DMS79 treated with DMSO at 0.1 percent for 48 hours (cell line): Measurements from ENCODE around the gene GLI3.

Experiments
- DNase-seq: peaks from one replicate; lab custom pipeline; 2025; lab: John Stamatoyannopoulos, UW

GLI3 gene

DNA sequence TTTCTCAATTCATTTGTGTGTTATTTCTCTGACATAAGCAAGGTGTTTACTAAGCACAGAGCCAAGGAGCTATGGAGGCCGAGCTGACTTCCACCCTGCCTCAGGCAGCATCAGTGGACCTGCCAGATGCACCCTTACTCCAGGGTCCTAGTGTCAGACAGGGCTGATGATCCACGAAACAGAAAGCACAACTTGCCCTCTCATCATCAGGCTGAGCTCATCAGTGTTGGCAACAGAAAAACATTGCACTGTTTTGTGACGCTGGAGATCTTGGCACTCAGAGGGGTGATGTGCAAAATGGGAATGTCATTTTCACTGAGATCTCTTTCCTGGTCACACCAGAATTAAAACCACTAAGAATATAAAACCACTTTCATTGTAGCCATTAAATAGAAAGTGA, 201.8 kb downstream of the GLI3 start:
- no peak for DNase-seq

DNA sequence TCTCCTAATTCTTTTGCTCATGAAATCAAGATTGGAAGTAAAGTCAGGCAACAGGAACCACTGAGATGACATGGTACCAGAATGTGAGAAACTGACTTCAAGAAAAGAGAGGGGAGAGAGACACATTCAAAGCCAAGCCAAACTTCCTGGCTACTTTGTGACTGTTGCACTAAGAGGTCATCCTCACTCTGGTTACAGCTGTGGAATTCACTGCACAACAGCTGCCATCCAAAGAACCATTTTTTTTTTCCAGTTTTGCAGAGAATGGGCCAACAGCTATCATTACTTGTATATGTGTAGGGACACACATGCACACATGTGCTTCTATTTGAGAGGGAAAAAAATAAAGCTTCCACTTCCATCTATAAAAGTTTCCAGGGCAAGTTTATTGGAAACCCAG, 203.5 kb downstream of the GLI3 start:
- no peak for DNase-seq

- no peak for DNase-seq
Observed at GRCh38 chr7:42029405-42029804, 207.6 kb downstream of the GLI3 start.

DNA sequence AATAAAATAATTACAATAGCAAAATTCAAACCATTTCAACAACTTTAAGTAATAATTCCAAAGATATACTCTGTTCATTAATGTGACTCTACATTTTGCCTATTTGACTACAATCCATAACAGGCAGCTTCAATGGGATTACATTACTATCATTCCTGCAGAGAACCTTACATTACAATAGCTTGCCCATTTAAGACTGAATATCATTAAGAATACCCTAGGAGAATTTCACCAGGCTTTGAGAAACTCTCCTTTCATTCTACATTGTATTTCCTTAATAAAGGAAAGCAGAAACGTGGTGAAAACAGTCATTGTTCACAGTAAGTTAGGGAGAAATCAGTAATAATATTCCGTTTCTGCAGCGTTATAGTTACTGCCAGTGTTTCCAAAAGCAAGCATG, 209.5 kb downstream of the GLI3 start:
- no peak for DNase-seq

DNA sequence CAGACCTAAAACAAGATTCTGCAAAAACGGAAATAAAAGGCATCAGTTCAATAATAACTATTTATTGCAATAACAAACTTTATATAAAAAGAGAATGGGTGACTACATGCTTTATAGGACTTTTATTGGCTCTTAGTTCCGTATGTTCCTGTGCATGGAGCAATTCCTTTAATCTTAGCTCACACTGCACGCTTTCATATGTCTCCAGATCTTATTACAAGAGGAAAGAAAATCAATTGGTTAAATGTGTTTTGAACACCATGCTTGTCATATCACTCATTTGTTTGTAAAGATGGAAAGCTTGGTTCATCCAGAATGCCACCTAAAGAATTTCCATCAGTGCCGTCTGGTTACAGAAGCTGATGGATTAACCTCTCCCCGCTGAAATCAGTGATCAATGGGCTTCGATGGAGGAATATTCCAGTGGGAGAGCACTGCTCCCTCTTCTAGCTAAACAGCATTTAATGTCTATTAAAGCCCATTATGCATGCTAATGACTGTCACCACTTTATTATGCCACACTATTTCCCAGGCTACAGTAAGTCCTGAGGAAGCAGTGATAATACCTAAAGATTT, 210.3 kb downstream of the GLI3 start:
- DNase-seq, result no peak

GRCh38 chr7:42025635-42026375, 211.2 kb downstream of the GLI3 start:
- no peak for DNase-seq

GRCh38 chr7:42024537-42024936, 212.5 kb downstream of the GLI3 start:
- no peak for DNase-seq

- DNase-seq, result no peak
Observed at GRCh38 chr7:42023262-42023661, 213.7 kb downstream of the GLI3 start.

- DNase-seq, result no peak
Observed at GRCh38 chr7:42022791-42023190, 214.2 kb downstream of the GLI3 start.

DNA sequence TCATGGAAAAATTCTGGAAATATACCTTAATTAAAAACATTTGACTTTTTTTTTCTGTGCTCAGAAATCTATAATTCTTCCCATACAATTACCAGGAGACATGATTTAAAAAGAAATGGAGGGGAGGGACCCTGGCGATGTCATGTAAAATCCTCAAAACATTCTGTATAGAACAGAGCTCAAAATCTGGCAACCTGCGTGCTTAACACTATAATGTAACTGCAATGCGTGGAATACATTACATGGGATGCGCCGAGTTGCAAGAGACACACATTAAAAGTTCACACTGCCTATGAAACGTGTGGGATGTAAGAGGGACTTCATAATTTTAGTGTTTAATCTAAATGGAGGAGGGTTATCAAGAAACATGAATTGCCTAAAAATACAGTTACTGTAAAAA, 215.0 kb downstream of the GLI3 start:
- DNase-seq, result no peak

DNA sequence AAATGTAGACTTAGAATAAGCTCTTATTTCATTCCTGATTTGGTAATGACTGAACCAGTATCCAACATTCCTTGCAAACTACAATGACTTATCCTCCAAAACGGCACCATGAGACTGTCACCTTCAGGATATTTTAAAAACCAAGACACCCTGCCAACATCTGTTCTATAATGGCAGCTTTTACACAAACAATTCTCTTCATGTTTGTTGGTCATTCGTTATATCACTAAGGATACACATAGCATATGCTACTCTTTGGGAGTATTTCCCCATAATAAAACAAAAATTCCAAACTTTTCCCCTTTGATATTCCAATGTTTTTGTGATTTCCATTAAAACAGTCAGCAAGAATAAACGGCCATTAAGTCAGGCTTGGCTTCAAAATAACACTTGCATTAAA, 215.4 kb downstream of the GLI3 start:
- no peak for DNase-seq

GRCh38 chr7:42020061-42020460, 216.9 kb downstream of the GLI3 start:
- DNase-seq, result no peak

DNA sequence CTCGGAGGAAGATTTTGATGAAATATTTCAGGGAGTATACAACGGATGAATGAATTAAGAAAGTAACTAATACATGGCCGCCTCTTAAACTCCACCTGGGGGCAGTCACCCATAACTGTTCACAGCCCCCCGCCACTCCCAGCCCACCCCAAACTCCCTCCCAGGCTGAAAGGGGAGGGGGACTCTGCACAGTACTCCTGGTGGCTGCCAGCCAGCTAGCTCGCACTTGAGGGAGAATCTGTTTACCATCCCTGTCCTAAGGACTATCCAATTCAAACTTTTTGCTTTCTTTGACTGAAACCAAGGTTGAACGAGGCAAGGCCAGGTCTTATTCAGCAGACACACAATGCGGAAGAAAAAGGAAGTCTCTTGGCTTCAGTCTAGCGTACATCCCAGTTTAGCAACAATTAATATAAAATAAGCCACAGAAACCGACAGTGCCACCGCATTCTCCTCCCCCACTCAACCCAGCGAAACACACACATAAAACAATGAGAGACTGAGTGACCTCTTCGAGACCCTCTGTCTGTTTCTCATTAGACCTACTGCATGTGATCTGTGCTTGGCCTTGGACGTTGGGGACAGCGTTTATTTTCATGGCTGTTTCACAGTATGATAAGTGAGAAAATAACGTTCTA, 219.5 kb downstream of the GLI3 start:
- DNase-seq, result no peak

DNA sequence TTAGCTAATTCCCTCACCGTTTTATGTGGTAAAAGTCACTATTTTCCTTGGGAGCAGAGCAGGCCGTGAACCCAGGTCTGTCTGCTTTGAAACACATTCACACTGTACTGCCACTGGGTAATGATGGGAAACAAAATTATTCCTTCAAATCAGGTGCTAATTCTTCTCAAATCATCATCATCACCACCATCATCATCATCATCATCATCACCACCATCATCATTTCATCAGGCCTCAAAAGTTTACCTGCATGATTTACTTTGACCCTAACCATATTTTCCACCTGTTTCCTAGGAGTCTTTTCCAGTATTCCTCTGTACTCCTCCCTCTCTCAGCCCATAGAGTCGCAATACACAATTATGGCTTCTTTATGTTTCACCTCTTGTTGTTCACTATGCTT, 220.5 kb downstream of the GLI3 start:
- DNase-seq, result no peak

- DNase-seq, result no peak
Observed at GRCh38 chr7:42014625-42015618, 222.1 kb downstream of the GLI3 start.

DNA sequence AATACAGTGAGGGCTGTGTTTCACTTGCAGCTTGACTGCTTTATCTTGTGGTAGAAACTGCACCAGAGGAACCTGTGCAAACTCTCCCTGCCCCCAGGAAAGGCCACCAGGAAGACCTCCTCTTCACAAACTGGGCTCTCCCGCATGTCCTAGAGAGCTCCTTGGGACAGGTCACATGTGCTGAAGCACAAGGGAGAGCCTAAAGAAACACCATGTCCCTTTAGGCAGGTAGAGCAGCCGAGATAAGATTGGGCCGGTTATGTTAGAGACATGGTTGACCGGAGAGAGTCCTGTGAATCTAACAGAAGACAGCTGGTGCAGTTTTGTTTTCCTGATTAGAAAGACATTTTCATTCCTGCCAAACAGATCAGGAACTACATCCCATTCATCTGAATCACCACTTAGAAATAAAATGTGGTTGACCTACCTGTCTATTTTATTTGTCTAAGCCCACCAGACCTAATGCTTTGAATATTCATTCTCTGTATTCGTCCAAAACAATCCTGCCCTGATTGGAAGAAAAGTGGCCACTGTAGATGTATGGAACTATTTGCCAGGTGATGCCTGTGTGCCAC, 224.1 kb downstream of the GLI3 start:
- DNase-seq, result no peak

DNA sequence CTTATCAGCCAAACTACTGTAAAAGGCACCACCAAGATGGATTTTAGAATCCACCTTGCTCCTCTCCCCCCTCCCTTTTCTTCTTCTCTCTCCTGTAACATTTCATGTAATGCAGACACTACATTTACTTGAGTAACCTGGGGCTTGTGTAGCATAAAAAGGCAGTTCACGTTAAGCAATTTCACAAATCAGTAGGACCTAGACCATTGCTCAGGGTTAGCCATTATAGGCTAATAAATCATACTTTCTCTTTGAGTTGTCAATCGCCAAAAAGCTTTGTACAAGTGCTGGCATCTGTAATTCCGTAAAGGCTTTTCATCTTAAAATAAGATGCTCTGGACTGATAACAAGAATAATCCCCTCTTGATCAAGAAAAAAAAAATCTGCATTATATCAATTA, 224.7 kb downstream of the GLI3 start:
- no peak for DNase-seq

DNA sequence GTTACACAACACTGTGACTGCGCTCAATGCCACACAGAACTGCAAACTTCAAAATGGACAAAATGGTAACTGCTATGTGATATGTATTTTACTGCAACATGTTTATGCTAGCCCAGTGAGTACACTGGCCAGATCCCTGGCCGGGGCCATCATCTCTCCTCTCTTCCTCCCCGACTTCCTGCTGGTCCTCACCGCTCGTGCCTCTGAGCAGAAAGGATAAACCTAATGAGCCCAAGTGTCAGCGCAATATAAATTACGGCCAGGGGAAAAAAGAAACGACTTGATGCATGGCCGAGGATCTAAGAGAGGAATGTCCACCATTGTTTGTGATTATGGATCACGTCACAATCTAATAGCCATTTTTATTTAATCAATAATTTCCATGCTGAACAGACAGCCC, 225.2 kb downstream of the GLI3 start:
- no peak for DNase-seq

GRCh38 chr7:42010751-42011150, 226.3 kb downstream of the GLI3 start:
- DNase-seq, result no peak

- DNase-seq, result no peak
Observed at GRCh38 chr7:42006801-42007513, 230.1 kb downstream of the GLI3 start.

DNA sequence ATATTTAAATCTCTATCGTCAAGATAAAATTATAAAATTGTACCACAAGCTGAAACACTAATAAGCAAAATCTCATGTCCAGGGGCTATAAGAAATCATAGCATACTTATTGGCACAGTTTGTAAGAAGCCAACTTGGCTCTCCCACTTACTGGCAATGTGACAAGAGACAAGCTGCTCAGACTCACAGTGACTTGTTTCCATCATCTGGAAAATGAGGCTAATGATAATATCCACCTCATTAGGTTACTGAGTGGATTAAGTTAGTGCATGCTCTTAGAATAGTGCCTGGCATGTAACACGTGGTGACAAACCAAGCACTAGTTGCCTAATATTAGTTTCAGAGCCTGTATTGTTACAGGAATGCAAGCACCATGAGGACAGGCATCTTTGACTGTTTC, 234.4 kb downstream of the GLI3 start:
- no peak for DNase-seq
